Measurements from ENCODE around the gene LPXN. TPM values are rescaled to one million over a fixed set of nuclear protein-coding genes. Genes with fewer than 3 reads are reported as not detected.

Gene LPXN
- total RNA-seq, 2 donors from 2014 or later = 2.8 to 5.5 TPM

DNA sequence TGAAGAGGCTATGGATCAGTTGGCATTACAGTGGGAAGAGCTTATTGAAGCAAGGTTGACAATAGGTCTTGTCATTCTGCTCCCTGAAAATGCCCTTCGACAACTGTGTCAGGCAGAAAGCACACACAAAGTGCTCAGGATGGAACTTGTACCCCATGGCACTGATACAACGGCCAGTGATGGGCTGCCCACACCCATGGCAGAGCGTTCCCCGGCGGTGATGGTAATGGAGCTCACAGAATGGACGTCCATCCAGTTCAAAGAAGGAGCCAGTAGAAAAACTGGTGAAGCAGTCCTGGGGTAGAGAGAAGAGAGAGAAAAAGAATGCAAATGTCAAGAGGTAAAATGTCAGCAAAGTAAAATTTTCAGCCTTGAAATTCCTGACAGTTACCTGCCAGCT is 48.2 kb downstream of the LPXN start:
- no peaks in the 10 kb centered on the region for H3K4me1 ChIP-seq
- no peak overlapping the region for H3K27ac ChIP-seq
- no peak for DNase-seq (ENCODE audit: low spot score)
- H3K4me3 ChIP-seq = no peak overlapping the region
- no peaks in the 10 kb centered on the region for H3K9me3 ChIP-seq
- no peak for TF ChIP-seq CTCF (IDR thresholded peaks at IDR 0.05)
- no peaks in the 10 kb centered on the region for H3K27me3 ChIP-seq
- peaks cover under 1% of the 10 kb centered on the region for H3K36me3 ChIP-seq

DNA sequence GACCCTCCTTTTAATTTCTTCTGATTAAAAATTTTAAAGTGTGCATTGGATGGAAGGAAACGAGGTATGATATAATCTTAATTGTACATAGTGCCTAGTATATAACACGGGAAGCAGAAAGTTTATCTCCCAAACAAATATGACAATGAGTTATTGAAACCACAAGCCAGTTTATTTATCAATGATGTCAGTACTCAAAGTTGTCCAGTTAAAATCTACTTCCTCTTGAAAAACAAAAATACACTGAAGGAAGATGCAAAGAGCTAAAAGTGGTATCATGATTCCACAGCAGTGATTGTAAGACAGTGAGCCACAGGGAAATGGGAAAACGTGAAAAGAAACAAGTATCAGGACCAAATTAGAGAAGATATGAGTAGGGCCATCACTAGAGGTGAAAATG is 48.9 kb downstream of the LPXN start:
- TF ChIP-seq CTCF (IDR thresholded peaks at IDR 0.05) = no peak
- H3K4me3 ChIP-seq = no peak overlapping the region
- H3K27ac ChIP-seq = no peak overlapping the region
- H3K4me1 ChIP-seq = no peaks in the 10 kb centered on the region
- H3K36me3 ChIP-seq = no peaks in the 10 kb centered on the region
- DNase-seq (ENCODE audit: low spot score) = no peak
- no peaks in the 10 kb centered on the region for H3K9me3 ChIP-seq
- no peaks in the 10 kb centered on the region for H3K27me3 ChIP-seq

- H3K27ac ChIP-seq = no peak overlapping the region
- no peak for DNase-seq (ENCODE audit: low spot score)
- no peak for TF ChIP-seq CTCF (IDR thresholded peaks at IDR 0.05)
Observed at GRCh38 chr11:58525037-58525614, 50.5 kb downstream of the LPXN start.

GRCh38 chr11:58524232-58525036 is 51.2 kb downstream of the LPXN start:
- peak; percentile 80 for DNase-seq (ENCODE audit: low spot score)
- Histone ChIP-seq H3K4me3 (peak overlapping the region in 1 of 2 donors; percentile 7), H3K27ac (no peak overlapping the region), H3K36me3 (no peaks in the 10 kb centered on the region), H3K9me3 (no peaks in the 10 kb centered on the region), H3K4me1 (no peaks in the 10 kb centered on the region), H3K27me3 (no peaks in the 10 kb centered on the region)
- peak in 1 of 2 donors; percentile 75 for TF ChIP-seq CTCF (IDR thresholded peaks at IDR 0.05)

More at GRCh38 chr11:58525037-58525614, 50.5 kb downstream of the LPXN start:
- Histone ChIP-seq H3K9me3 (no peaks in the 10 kb centered on the region), H3K27me3 (no peaks in the 10 kb centered on the region), H3K4me3 (no peak overlapping the region), H3K36me3 (no peaks in the 10 kb centered on the region), H3K4me1 (no peaks in the 10 kb centered on the region)

GRCh38 chr11:58513747-58514367 is 61.8 kb downstream of the LPXN start:
- Histone ChIP-seq H3K9me3 (no peaks in the 10 kb centered on the region), H3K27me3 (no peaks in the 10 kb centered on the region), H3K4me3 (no peak overlapping the region), H3K4me1 (no peaks in the 10 kb centered on the region), H3K36me3 (no peaks in the 10 kb centered on the region), H3K27ac (no peak overlapping the region)
- peak in 1 of 2 donors; percentile 74 for TF ChIP-seq CTCF (IDR thresholded peaks at IDR 0.05)
- no peak for DNase-seq (ENCODE audit: low spot score)
